ENCODE data around the gene COQ10A. TPM values are rescaled to one million over a fixed set of nuclear protein-coding genes. Genes with fewer than 3 reads are reported as not detected.

COQ10A gene
- total and polyA plus RNA-seq, 9 of the 15 experiments (the other 6 are each of a cell fraction or from before 2014, with no cell fraction given): 3.1 to 26.4 (median 12.7) TPM

DNA sequence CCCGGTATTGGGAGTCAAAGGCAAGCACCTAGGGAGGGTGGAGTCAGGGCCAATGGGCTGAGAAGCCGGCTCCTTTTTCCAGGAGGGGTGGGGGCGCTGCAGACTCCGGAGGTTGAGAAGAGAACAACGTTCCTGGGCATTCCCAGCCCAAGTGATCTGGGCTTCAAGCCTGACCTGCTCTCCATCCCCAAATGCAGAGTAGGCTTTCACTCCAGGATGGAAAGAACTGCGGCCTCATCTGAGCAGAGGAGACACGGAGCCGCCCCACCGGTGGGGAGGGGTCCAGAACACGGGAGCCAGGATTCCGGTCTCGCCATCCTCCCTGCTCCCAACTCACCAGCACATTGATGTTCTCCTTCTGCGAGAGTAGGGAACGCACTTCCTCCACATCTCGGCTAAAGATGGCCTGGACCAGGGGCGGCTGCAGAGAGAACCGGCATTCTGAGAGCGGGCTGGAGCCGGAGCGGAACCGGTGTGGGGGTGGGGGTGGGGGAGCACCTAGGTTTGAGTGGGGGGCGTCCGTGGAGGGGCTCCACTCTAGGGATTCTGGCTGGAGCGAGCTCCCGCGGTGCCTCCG lies 9.2 kb upstream of the COQ10A start:
- H3K9me1 ChIP-seq (ENCODE audit: control insufficient read depth, insufficient read depth, low read length): no peaks in the 10 kb centered on the region
- H3K27ac ChIP-seq (ENCODE audit: extremely low read depth, low read depth, low read length): peak overlapping the region; percentile 84
- DNase-seq (ENCODE audit: extremely low read depth in 1 of 4, low spot score in 3 of 4): peak; percentile 53 to 60 (median 60)
- peak overlapping the region; percentile 91 for H3K4me3 ChIP-seq
- peaks cover 24% of the 10 kb centered on the region for H3K79me2 ChIP-seq (ENCODE audit: control insufficient read depth, insufficient read depth, low read length)
- no peaks in the 10 kb centered on the region for H3K27me3 ChIP-seq (ENCODE audit: control insufficient read depth in 2 of 2, insufficient read depth in 2 of 2, low read length in 2 of 2)
- intact Hi-C loops (cut with micrococcal nuclease): loop anchor here (2.0 kb wide), 2 partner anchors 33 to 139 kb away; partner anchors contain the start of genes NABP2 and ZC3H10
- WGBS (ENCODE audit: insufficient coverage, low coverage, missing lambda C conversion rate): 2% methylated on average over 22 of the region's 27 CpGs
- peak overlapping the region; percentile 98 for H2AFZ ChIP-seq (ENCODE audit: low read depth, low read length)
- in situ Hi-C loops (cut with MboI): loop anchor here (5.0 kb wide), 1 partner anchor 65 kb away; no protein-coding TSS in a partner anchor
- peak; percentile 65 for FAIRE-seq
- BruUV-seq (replicated peaks): no TSS peak
- H3K9me3 ChIP-seq (replicated peaks; ENCODE audit: control insufficient read depth, insufficient read depth, low read depth, low read length): no peaks in the 10 kb centered on the region
- peak overlapping the region; percentile 85 to 95 for H3K9ac ChIP-seq (ENCODE audit: insufficient read depth in 1 of 2, low read depth in 2 of 2, low read length in 2 of 2)
- H3K36me3 ChIP-seq (ENCODE audit: control insufficient read depth, insufficient read depth, low read length): peaks cover 46% of the 10 kb centered on the region; the same call in 2 of the 3 replicates
- ChIA-PET CTCF (ENCODE audit: low intra/inter-chr PET ratio) (interaction anchor here (0.5 to 2.4 kb wide), 5 partner anchors 34 to 211 kb away, joined by 3 to 11 read pairs (median 6); partner anchors contain the start of genes SMARCC2 and SPRYD4), POLR2A (interaction anchor here (0.7 to 2.1 kb wide), 7 partner anchors 8 to 223 kb away, joined by 3 to 7 read pairs (median 4); partner anchors contain the start of gene COQ10A)
- peak; percentile 70 for ATAC-seq
- H3K4me2 ChIP-seq (ENCODE audit: insufficient read depth, low read length): peak overlapping the region; percentile 97
- peaks cover 6% of the 10 kb centered on the region for H4K20me1 ChIP-seq (replicated peaks; ENCODE audit: control insufficient read depth, insufficient read depth, low read length)
- H3K4me1 ChIP-seq (replicated peaks in 1 of 2; ENCODE audit: control insufficient read depth in 2 of 2, insufficient read depth in 2 of 2, low read length in 2 of 2): peaks cover 12 to 20% of the 10 kb centered on the region in 2 experiments; a peak in 4 of 5 replicates
- TF ChIP-seq, protein P1, sequence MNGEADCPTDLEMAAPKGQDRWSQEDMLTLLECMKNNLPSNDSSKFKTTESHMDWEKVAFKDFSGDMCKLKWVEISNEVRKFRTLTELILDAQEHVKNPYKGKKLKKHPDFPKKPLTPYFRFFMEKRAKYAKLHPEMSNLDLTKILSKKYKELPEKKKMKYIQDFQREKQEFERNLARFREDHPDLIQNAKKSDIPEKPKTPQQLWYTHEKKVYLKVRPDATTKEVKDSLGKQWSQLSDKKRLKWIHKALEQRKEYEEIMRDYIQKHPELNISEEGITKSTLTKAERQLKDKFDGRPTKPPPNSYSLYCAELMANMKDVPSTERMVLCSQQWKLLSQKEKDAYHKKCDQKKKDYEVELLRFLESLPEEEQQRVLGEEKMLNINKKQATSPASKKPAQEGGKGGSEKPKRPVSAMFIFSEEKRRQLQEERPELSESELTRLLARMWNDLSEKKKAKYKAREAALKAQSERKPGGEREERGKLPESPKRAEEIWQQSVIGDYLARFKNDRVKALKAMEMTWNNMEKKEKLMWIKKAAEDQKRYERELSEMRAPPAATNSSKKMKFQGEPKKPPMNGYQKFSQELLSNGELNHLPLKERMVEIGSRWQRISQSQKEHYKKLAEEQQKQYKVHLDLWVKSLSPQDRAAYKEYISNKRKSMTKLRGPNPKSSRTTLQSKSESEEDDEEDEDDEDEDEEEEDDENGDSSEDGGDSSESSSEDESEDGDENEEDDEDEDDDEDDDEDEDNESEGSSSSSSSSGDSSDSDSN (IDR thresholded peaks at IDR 0.05; ENCODE audit: borderline replicate concordance in 1 of 2, low read depth in 2 of 2, low read length in 2 of 2): 0 out of 4 replicates have a peak, but pooled peaks of 1 of the 2 experiments have one; percentile 41
- TF ChIP-seq KDM5B (IDR thresholded peaks at IDR 0.05; ENCODE audit: insufficient replicate concordance, low read depth, low read length) (peak; percentile 33), HNRNPUL1 (IDR thresholded peaks at IDR 0.05; ENCODE audit: low read length) (no peak), NEUROD1 (IDR thresholded peaks at IDR 0.05; ENCODE audit: borderline replicate concordance, low read depth, low read length, partially characterized antibody) (no peak)
- TF ChIP-seq, protein P2, sequence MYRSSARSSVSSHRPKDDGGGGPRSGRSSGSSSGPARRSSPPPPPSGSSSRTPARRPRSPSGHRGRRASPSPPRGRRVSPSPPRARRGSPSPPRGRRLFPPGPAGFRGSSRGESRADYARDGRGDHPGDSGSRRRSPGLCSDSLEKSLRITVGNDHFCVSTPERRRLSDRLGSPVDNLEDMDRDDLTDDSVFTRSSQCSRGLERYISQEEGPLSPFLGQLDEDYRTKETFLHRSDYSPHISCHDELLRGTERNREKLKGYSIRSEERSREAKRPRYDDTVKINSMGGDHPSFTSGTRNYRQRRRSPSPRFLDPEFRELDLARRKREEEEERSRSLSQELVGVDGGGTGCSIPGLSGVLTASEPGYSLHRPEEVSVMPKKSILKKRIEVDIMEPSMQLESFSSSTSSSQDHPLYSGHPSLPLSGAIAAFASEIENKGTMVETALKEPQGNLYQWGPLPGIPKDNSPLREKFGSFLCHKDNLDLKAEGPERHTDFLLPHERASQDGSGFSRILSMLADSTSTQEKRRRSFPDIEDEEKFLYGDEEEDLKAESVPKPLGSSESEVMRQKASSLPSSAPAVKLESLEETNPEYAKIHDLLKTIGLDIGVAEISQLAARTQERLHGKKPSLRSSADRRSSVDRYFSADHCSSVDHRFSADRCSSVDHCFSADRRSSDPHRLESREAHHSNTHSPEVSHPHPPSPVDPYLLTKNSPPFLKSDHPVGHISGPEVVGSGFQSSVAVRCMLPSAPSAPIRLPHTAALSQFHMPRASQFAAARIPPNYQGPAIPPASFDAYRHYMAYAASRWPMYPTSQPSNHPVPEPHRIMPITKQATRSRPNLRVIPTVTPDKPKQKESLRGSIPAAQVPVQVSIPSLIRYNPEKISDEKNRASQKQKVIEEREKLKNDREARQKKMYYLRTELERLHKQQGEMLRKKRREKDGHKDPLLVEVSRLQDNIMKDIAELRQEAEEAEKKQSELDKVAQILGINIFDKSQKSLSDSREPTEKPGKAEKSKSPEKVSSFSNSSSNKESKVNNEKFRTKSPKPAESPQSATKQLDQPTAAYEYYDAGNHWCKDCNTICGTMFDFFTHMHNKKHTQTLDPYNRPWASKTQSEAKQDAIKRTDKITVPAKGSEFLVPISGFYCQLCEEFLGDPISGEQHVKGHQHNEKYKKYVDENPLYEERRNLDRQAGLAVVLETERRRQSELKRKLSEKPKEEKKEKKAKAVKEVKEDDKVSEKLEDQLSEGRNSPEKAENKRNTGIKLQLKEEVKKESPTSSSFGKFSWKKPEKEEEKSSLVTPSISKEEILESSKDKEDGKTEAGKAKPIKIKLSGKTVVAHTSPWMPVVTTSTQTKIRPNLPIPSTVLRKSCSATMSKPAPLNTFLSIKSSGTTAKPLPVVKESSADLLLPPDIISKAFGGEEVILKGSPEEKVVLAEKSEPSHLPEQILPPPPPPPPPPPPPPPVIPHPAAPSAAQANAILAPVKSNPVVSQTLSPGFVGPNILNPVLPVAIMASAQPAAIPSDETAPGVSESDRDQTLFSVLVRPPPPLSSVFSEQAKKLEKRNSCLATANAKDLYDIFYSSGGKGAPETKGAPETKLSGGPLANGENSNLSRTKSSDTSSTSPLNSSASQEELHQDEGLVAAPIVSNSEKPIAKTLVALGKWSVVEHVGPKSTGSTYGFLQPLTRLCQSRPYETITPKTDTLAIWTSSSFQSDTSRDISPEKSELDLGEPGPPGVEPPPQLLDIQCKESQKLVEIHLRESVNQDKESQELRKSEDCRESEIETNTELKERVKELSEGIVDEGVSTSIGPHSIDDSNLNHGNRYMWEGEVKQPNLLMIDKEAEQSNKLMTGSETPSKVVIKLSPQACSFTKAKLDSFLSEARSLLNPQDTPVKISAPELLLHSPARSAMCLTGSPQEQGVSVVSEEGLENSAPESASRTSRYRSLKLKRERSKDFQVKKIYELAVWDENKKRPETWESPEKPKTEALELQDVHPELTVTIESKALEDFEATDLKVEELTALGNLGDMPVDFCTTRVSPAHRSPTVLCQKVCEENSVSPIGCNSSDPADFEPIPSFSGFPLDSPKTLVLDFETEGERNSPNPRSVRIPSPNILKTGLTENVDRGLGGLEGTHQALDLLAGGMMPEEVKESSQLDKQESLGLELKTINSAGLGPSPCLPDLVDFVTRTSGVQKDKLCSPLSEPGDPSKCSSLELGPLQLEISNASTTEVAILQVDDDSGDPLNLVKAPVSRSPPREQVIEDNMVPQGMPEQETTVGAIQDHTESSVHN (IDR thresholded peaks at IDR 0.05; ENCODE audit: borderline replicate concordance in 1 of 2, low read depth in 1 of 2): no peak
- TF ChIP-seq, protein P3, sequence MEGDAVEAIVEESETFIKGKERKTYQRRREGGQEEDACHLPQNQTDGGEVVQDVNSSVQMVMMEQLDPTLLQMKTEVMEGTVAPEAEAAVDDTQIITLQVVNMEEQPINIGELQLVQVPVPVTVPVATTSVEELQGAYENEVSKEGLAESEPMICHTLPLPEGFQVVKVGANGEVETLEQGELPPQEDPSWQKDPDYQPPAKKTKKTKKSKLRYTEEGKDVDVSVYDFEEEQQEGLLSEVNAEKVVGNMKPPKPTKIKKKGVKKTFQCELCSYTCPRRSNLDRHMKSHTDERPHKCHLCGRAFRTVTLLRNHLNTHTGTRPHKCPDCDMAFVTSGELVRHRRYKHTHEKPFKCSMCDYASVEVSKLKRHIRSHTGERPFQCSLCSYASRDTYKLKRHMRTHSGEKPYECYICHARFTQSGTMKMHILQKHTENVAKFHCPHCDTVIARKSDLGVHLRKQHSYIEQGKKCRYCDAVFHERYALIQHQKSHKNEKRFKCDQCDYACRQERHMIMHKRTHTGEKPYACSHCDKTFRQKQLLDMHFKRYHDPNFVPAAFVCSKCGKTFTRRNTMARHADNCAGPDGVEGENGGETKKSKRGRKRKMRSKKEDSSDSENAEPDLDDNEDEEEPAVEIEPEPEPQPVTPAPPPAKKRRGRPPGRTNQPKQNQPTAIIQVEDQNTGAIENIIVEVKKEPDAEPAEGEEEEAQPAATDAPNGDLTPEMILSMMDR (IDR thresholded peaks at IDR 0.05 in 2 of 3, conservative IDR thresholded peaks at IDR 0.05 in 1 of 3; ENCODE audit: insufficient read depth in 2 of 3, low read depth in 1 of 3, low read length in 3 of 3): peak; percentile 8 to 28 (median 13); a peak in 2 of 6 replicates

Data from K562 (cell line).